ENCODE data around the gene PARD3B. TPM values are rescaled to one million over a fixed set of nuclear protein-coding genes. Genes with fewer than 3 reads are reported as not detected.

PARD3B gene
- total and polyA plus RNA-seq, 2 of the 8 experiments (the other 6 are each of a cell fraction or from before 2014, with no cell fraction given), result 1.2 to 5.7 TPM

DNA sequence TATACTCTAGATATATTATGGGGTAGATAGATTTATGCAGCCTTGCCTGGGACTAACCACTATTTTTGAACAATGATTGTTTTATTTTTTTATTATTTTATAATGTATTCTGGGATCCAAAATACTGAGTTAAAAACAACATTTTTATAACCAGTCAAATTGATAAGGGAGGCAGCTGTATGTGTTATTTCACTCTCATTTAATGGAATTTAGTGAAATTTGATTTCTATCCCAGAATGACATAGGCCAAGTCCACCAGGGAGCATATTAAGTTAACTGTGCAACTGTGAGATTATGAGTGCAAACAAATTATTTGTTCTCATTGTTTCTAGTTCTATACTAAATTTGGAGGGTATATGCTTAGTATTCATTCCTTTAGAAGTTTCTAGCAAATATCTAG, 583.5 kb downstream of the PARD3B start (continued):
- TF ChIP-seq CBX5 (IDR thresholded peaks at IDR 0.05; ENCODE audit: low read depth, low read length), result no peak
- TF ChIP-seq NRF1 (IDR thresholded peaks at IDR 0.05; ENCODE audit: low read depth, low read length), result no peak
- TF ChIP-seq SAP30 (IDR thresholded peaks at IDR 0.05; ENCODE audit: insufficient read depth, insufficient replicate concordance, low read length), result no peak

Measured in H1 (cell line).